Type B pancreatic cell (in vitro differentiated cells): ENCODE data around the gene USP27X. TPM values are rescaled to one million over a fixed set of nuclear protein-coding genes. Genes with fewer than 3 reads are reported as not detected.

Experiments
- DNase-seq: peaks from one replicate; pipeline ENCODE4 v3.0.0; 2021; ENCODE audit warnings: mixed read lengths; ENCODE audit not compliant: unreplicated experiment; ENCODE audit errors: extremely low spot score
- H3K27ac Mint-ChIP-seq: 2 replicates; pipeline ENCODE4 v1.8.0; 2021; ENCODE audit warnings: mild to moderate bottlenecking, mixed read lengths
- H3K27me3 Mint-ChIP-seq: 2 replicates; pipeline ENCODE4 v1.8.0; 2021; ENCODE audit warnings: mixed read lengths
- H3K36me3 Mint-ChIP-seq: 2 replicates; pipeline ENCODE4 v1.8.0; 2021; ENCODE audit warnings: mixed read lengths
- H3K4me1 Mint-ChIP-seq: one replicate; pipeline ENCODE4 v1.8.0; 2021; ENCODE audit warnings: mixed read lengths; ENCODE audit not compliant: unreplicated experiment
- H3K4me3 Mint-ChIP-seq: 2 replicates; pipeline ENCODE4 v1.8.0; 2021; ENCODE audit warnings: mild to moderate bottlenecking, mixed read lengths
- H3K9me3 Mint-ChIP-seq: 2 replicates; pipeline ENCODE4 v1.8.0; 2021; ENCODE audit warnings: mixed read lengths
- total RNA-seq: library from RNA; stranded (reverse); gene quantifications from 2 replicates; pipeline ENCODE4 v1.2.1, GENCODE V29; 2021; ENCODE audit warnings: low replicate concordance
- TF ChIP-seq, protein P1 (sequence below): fragments of 200-600 bp; sonication (generic); conservative IDR thresholded peaks from 2 replicates; pipeline ENCODE4 v1.5.0; 2021; ENCODE audit warnings: antibody characterized with exemption, mild to moderate bottlenecking

Gene USP27X
- total RNA-seq, 1 donor from 2014 or later: 7.8 TPM

DNA sequence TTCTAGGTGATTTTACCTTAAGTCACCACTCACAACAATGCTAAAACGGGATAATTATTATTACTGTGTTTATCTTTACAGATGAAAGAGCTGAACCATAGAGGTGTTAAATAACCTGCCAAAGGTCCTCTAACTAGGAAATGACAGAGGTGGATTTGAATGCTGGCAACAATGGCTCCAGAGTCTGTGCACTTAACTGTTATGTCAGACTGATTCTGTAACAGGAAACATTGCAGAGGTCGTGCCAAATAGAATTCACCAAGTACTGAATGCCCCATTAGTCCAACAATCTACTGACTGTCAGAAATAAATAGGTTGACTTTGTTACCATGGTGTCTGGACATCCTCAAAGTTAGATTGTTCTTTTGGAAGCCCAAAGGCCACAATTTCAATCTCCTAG, 20.9 kb upstream of the USP27X start:
- H3K9me3 Mint-ChIP-seq: peaks cover 12% of the 10 kb centered on the region
- DNase-seq: no peak
- TF ChIP-seq, protein P1, sequence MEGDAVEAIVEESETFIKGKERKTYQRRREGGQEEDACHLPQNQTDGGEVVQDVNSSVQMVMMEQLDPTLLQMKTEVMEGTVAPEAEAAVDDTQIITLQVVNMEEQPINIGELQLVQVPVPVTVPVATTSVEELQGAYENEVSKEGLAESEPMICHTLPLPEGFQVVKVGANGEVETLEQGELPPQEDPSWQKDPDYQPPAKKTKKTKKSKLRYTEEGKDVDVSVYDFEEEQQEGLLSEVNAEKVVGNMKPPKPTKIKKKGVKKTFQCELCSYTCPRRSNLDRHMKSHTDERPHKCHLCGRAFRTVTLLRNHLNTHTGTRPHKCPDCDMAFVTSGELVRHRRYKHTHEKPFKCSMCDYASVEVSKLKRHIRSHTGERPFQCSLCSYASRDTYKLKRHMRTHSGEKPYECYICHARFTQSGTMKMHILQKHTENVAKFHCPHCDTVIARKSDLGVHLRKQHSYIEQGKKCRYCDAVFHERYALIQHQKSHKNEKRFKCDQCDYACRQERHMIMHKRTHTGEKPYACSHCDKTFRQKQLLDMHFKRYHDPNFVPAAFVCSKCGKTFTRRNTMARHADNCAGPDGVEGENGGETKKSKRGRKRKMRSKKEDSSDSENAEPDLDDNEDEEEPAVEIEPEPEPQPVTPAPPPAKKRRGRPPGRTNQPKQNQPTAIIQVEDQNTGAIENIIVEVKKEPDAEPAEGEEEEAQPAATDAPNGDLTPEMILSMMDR: no peak
- H3K4me3 Mint-ChIP-seq: no peak overlapping the region
- no peak overlapping the region for H3K27ac Mint-ChIP-seq
- no peaks in the 10 kb centered on the region for H3K36me3 Mint-ChIP-seq
- H3K4me1 Mint-ChIP-seq: peaks cover 5% of the 10 kb centered on the region
- no peaks in the 10 kb centered on the region for H3K27me3 Mint-ChIP-seq

DNA sequence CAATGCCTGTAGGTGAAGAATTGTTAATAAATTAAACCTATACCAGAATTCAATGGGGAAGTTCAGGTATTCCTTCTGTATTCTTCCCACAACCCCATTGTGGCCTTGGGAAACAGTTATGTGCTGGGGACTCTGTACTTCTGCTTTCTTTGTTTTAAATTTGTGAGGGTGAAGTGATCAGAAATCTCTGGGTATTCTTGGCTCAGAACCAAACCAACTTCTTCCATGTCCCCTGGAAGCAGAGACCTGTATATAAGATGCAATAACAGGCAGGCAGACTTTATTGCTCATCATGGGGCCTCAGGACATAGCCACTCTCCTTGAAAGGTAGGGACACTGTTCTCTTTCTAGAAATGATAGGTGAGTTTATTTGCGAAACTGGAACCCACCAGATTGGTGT, 19.8 kb upstream of the USP27X start:
- TF ChIP-seq, protein P1: no peak
- no peaks in the 10 kb centered on the region for H3K27me3 Mint-ChIP-seq
- peaks cover 12% of the 10 kb centered on the region for H3K9me3 Mint-ChIP-seq
- no peak overlapping the region for H3K4me3 Mint-ChIP-seq
- H3K27ac Mint-ChIP-seq: no peak overlapping the region
- H3K4me1 Mint-ChIP-seq: peaks cover 5% of the 10 kb centered on the region
- DNase-seq: no peak
- H3K36me3 Mint-ChIP-seq: no peaks in the 10 kb centered on the region

DNA sequence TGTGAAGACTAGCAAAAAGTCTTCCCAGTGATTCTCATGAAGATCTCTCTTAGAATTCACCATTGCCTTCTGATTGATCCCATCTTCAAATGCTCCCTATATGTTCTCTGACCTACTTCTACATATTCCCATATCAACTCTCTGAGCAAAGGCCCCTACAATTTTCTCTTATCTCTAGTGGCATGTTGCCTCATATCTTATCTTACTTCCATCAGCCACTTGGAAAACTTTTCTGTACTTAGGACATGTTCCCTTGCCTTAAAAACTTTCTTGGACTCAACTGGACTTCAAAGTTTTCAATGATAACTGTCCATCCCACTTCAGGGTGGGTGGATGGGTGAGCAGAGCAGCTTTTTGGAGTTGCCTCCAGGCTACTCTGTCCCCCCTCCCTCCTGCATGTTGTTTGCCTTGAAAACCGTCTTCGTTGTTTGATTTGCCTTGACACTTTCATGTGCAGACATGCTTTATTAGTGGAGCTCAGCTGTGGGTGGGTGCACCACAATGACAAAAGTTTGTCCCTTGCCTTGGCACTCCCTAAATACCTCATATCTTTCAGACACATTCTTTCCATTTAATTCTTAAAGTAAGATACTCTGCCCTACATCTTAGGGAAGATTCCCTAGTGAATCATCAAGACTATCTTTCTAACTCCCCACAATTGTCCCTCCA, 18.3 kb upstream of the USP27X start:
- H3K36me3 Mint-ChIP-seq: no peaks in the 10 kb centered on the region
- no peaks in the 10 kb centered on the region for H3K27me3 Mint-ChIP-seq

DNA sequence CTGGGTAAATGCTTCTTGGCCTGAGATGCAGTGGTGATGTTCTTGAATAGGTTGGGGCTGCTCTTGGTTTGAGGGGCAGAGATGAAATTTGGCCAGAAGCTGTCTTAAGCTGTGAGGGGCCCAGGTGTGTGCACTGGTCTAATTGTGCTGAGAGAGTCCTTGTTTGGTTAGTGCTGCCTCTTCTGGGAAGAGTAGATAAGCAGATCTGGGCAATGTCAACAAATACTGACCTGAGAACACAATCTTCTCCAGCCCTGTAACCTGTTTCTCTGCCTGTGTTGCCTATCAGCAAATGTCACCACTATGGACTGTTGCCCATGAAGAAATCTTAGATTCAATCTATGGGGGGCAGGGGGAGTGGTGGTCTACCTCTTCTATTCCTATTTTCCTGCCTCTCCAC, 17.2 kb upstream of the USP27X start:
- Mint-ChIP-seq H3K9me3 (peaks cover 7% of the 10 kb centered on the region), H3K4me3 (no peak overlapping the region)
- TF ChIP-seq, protein P1: no peak

More for the DNA sequence above, 18.3 kb upstream of the USP27X start:
- Mint-ChIP-seq H3K9me3 (peaks cover 12% of the 10 kb centered on the region), H3K4me1 (peaks cover 5% of the 10 kb centered on the region), H3K4me3 (no peak overlapping the region), H3K27ac (peak overlapping the region; percentile 4)
- TF ChIP-seq, protein P1: no peak
- no peak for DNase-seq

DNA sequence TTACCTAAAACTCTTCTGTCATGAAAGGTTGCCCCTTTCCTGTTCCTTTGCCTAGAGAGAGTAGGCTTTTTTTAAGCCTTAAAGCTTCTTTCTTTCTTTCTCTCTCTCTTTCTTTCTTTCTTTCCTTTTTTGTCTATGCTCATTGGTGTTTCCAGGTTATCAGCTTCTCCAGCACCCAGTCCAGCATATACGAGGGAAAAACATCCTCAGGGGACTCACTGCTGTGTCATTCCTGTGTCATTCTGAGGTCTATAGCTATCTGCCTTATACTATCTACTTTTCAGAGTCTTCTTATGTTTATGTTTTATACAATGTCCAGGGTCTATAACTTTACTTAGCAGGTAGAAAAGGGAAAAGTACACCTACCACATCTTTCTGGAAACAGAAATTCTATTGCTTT, 10.5 kb upstream of the USP27X start:
- H3K4me1 Mint-ChIP-seq: no peaks in the 10 kb centered on the region
- H3K9me3 Mint-ChIP-seq: no peaks in the 10 kb centered on the region
- no peak for DNase-seq
- no peak overlapping the region for H3K4me3 Mint-ChIP-seq
- H3K27me3 Mint-ChIP-seq: no peaks in the 10 kb centered on the region
- no peaks in the 10 kb centered on the region for H3K36me3 Mint-ChIP-seq
- TF ChIP-seq, protein P1: no peak
- no peak overlapping the region for H3K27ac Mint-ChIP-seq

More for the DNA sequence above, 17.2 kb upstream of the USP27X start:
- H3K27me3 Mint-ChIP-seq: no peaks in the 10 kb centered on the region
- H3K4me1 Mint-ChIP-seq: peaks cover 5% of the 10 kb centered on the region
- no peak overlapping the region for H3K27ac Mint-ChIP-seq
- DNase-seq: no peak
- no peaks in the 10 kb centered on the region for H3K36me3 Mint-ChIP-seq
